ENCODE measurements around the gene ELAPOR2.

GRCh38 chr7:87013136-87013839 is 46.2 kb downstream of the ELAPOR2 start:
- no peak for TF ChIP-seq CTCF (IDR thresholded peaks at IDR 0.05; ENCODE audit: low read length)
- no peak for TF ChIP-seq EZH2phosphoT487 (IDR thresholded peaks at IDR 0.05; ENCODE audit: low read length)
- TF ChIP-seq EZH2 (optimal IDR thresholded peaks at IDR 0.05; ENCODE audit: low read depth, low read length): no peak
